Neuronal stem cell (in vitro differentiated cells): Measurements from ENCODE around the gene CNTNAP2.
A peak's percentile ranks its signal among the peaks of the same experiment; 100 is the strongest.

Experiments used
- DNase-seq: peaks from one replicate; pipeline ENCODE4 v3.0.0-alpha.2; 2013; ENCODE audit warnings: low spot score
- H2AFZ ChIP-seq: one replicate; pipeline ENCODE4 v1.6.1; 2013; ENCODE audit warnings: mild to moderate bottlenecking, low read length, inconsistent platforms
- H2AK5ac ChIP-seq: 2 replicates; pipeline ENCODE4 v1.6.1; 2013; ENCODE audit warnings: low read depth, mild to moderate bottlenecking, inconsistent platforms, low read length, moderate library complexity, mixed read lengths
- H2BK120ac ChIP-seq: 2 replicates; pipeline ENCODE4 v1.6.1; 2013; ENCODE audit warnings: low read depth, mild to moderate bottlenecking, inconsistent platforms, low read length, moderate library complexity, mixed read lengths
- H2BK12ac ChIP-seq: one replicate; pipeline ENCODE4 v1.6.1; 2013; ENCODE audit warnings: low read length, inconsistent platforms
- H2BK15ac ChIP-seq: 2 replicates; pipeline ENCODE4 v1.6.1; 2013; ENCODE audit warnings: mild to moderate bottlenecking, low read length, inconsistent platforms, mixed read lengths
- H2BK5ac ChIP-seq: one replicate; pipeline ENCODE4 v1.6.1; 2013; ENCODE audit warnings: inconsistent platforms, mild to moderate bottlenecking, low read length, moderate library complexity
- H3K14ac ChIP-seq: one replicate; pipeline ENCODE4 v1.6.1; 2013; ENCODE audit warnings: low read length, inconsistent platforms
- H3K18ac ChIP-seq: 2 replicates; pipeline ENCODE4 v1.6.1; 2013; ENCODE audit warnings: low read length, inconsistent platforms
- H3K23ac ChIP-seq: 2 replicates; pipeline ENCODE4 v1.6.1; 2013; ENCODE audit warnings: low read depth, mild to moderate bottlenecking, mixed read lengths, low read length, inconsistent platforms; ENCODE audit not compliant: poor library complexity
- H3K27ac ChIP-seq: replicated peaks from 3 replicates; pipeline ENCODE4 v1.5.1; 2013; ENCODE audit warnings: low read length, inconsistent platforms
- H3K27me3 ChIP-seq, 3 experiments: 2 replicates each; pipeline ENCODE4 v1.6.1; 2013; ENCODE audit warnings: low read length in 3 of 3, mild to moderate bottlenecking in 2 of 3, inconsistent platforms in 1 of 3, low read depth in 1 of 3, mixed read lengths in 1 of 3, moderate library complexity in 1 of 3; ENCODE audit not compliant: control insufficient read depth in 3 of 3, insufficient read depth in 3 of 3
- H3K36me3 ChIP-seq, 2 donors: replicated peaks in 1 of 2; 2 replicates each; pipeline ENCODE4 v1.6.1; 2013; ENCODE audit warnings: low read length in 2 of 2; ENCODE audit not compliant: control insufficient read depth in 2 of 2, insufficient read depth in 2 of 2
- H3K4ac ChIP-seq: 2 replicates; pipeline ENCODE4 v1.6.1; 2013; ENCODE audit warnings: inconsistent platforms, mild to moderate bottlenecking, low read length, moderate library complexity
- H3K4me1 ChIP-seq, 2 donors: 1 replicate in 1 of 2; 2 replicates in 1 of 2; pipeline ENCODE4 v1.6.1; 2013; ENCODE audit warnings: low read length in 2 of 2, low read depth in 1 of 2; ENCODE audit not compliant: control insufficient read depth in 2 of 2, insufficient read depth in 1 of 2
- H3K4me2 ChIP-seq: one replicate; pipeline ENCODE4 v1.6.1; 2013; ENCODE audit warnings: mild to moderate bottlenecking, low read length, inconsistent platforms; ENCODE audit not compliant: insufficient read depth, poor library complexity, severe bottlenecking
- H3K4me3 ChIP-seq, 2 donors: 2 replicates each; pipeline ENCODE4 v1.5.1; 2013; ENCODE audit warnings: low read length in 2 of 2, mild to moderate bottlenecking in 2 of 2, inconsistent platforms in 1 of 2, moderate library complexity in 1 of 2
- H3K79me1 ChIP-seq: one replicate; pipeline ENCODE4 v1.6.1; 2013; ENCODE audit warnings: low read depth, mild to moderate bottlenecking, inconsistent platforms, low read length, moderate library complexity
- H3K9ac ChIP-seq: one replicate; pipeline ENCODE4 v1.6.1; 2013; ENCODE audit warnings: mild to moderate bottlenecking, low read depth, low read length, inconsistent platforms; ENCODE audit not compliant: poor library complexity
- H3K9me3 ChIP-seq, 2 donors: replicated peaks in 1 of 2; 2 replicates each; pipeline versions ENCODE3 to v1.6.1; 2013; ENCODE audit warnings: low read length in 2 of 2, mild to moderate bottlenecking in 2 of 2, inconsistent platforms in 1 of 2, low read depth in 1 of 2, mixed read lengths in 1 of 2, moderate library complexity in 1 of 2; ENCODE audit not compliant: control insufficient read depth in 2 of 2, insufficient read depth in 1 of 2
- H4K8ac ChIP-seq: one replicate; pipeline ENCODE4 v1.6.1; 2013; ENCODE audit warnings: low read depth, mild to moderate bottlenecking, inconsistent platforms, low read length, moderate library complexity
- H4K91ac ChIP-seq: one replicate; pipeline ENCODE4 v1.6.1; 2013; ENCODE audit warnings: low read length, low read depth, mild to moderate bottlenecking, inconsistent platforms; ENCODE audit not compliant: poor library complexity
- WGBS, 2 donors: extraction: QIAGEN DNeasy Blood & Tissue Kit; methylation state at CpG; one replicate each; pipeline ENCODE4 v1.1.7; 2013; ENCODE audit warnings: missing lambda C conversion rate in 2 of 2, mixed read lengths in 1 of 2; ENCODE audit not compliant: insufficient read length in 2 of 2, insufficient replicate concordance in 1 of 2; ENCODE audit errors: extremely low coverage in 2 of 2; 5-methylcytosine and 5-hydroxymethylcytosine counted together

Gene CNTNAP2

GRCh38 chr7:146889806-146890555 lies 773.4 kb downstream of the CNTNAP2 start:
- no peaks in the 10 kb centered on the region for H3K9me3 ChIP-seq
- H2BK5ac ChIP-seq, result no peak overlapping the region
- no peak overlapping the region for H3K14ac ChIP-seq
- no peak overlapping the region for H4K8ac ChIP-seq
- WGBS, 2 donors, result no CpG with 5 or more reads among the region's 6 CpGs
- H3K4me2 ChIP-seq, result no peak overlapping the region
- H2AK5ac ChIP-seq, result no peak overlapping the region
- H3K23ac ChIP-seq, result no peak overlapping the region
- H2AFZ ChIP-seq, result no peak overlapping the region
- no peak overlapping the region for H3K4me3 ChIP-seq
- H3K27ac ChIP-seq, result no peak overlapping the region
- no peak overlapping the region for H3K9ac ChIP-seq
- no peak overlapping the region for H2BK120ac ChIP-seq
- H2BK12ac ChIP-seq, result no peak overlapping the region
- H3K18ac ChIP-seq, result no peak overlapping the region
- no peaks in the 10 kb centered on the region for H3K36me3 ChIP-seq
- H2BK15ac ChIP-seq, result no peak overlapping the region
- H3K4ac ChIP-seq, result no peak overlapping the region
- H3K4me1 ChIP-seq, result peaks cover 0 to 3% of the 10 kb centered on the region in 2 donors
- DNase-seq, result no peak
- no peak overlapping the region for H4K91ac ChIP-seq
- no peaks in the 10 kb centered on the region for H3K27me3 ChIP-seq
- H3K79me1 ChIP-seq, result no peaks in the 10 kb centered on the region

GRCh38 chr7:146892151-146892550 lies 775.5 kb downstream of the CNTNAP2 start:
- no peak overlapping the region for H4K8ac ChIP-seq
- H3K4me3 ChIP-seq, result no peak overlapping the region
- no peaks in the 10 kb centered on the region for H3K36me3 ChIP-seq
- no peak overlapping the region for H3K27ac ChIP-seq
- H3K9ac ChIP-seq, result no peak overlapping the region
- H2AFZ ChIP-seq, result no peak overlapping the region
- H3K18ac ChIP-seq, result no peak overlapping the region
- H2BK15ac ChIP-seq, result no peak overlapping the region
- H2BK12ac ChIP-seq, result no peak overlapping the region
- peak; percentile 5 for DNase-seq
- no peak overlapping the region for H3K14ac ChIP-seq
- no peak overlapping the region for H3K4me2 ChIP-seq
- WGBS, 2 donors, result no CpG with 5 or more reads among the region's 2 CpGs
- H3K79me1 ChIP-seq, result no peaks in the 10 kb centered on the region
- no peak overlapping the region for H3K4ac ChIP-seq
- H3K9me3 ChIP-seq, result no peaks in the 10 kb centered on the region
- no peak overlapping the region for H3K23ac ChIP-seq
- no peak overlapping the region for H4K91ac ChIP-seq
- H3K27me3 ChIP-seq, result no peaks in the 10 kb centered on the region
- H2BK120ac ChIP-seq, result no peak overlapping the region
- no peak overlapping the region for H2AK5ac ChIP-seq
- peaks cover 0 to 3% of the 10 kb centered on the region in 2 donors for H3K4me1 ChIP-seq
- H2BK5ac ChIP-seq, result no peak overlapping the region

- 73 to 83% methylated on average over 2 of the region's 3 CpGs for WGBS, 2 donors
- H2BK12ac ChIP-seq, result no peak overlapping the region
- H2BK15ac ChIP-seq, result no peak overlapping the region
- no peaks in the 10 kb centered on the region for H3K79me1 ChIP-seq
- no peak overlapping the region for H3K18ac ChIP-seq
- H4K8ac ChIP-seq, result no peak overlapping the region
- DNase-seq, result no peak
- no peak overlapping the region for H3K4ac ChIP-seq
- H3K9ac ChIP-seq, result no peak overlapping the region
- no peak overlapping the region for H4K91ac ChIP-seq
- H3K4me1 ChIP-seq, result peaks cover 0 to 3% of the 10 kb centered on the region in 2 donors
- H3K27me3 ChIP-seq, result no peaks in the 10 kb centered on the region
- H3K27ac ChIP-seq, result no peak overlapping the region
- H3K4me2 ChIP-seq, result no peak overlapping the region
- no peak overlapping the region for H2BK5ac ChIP-seq
- H2AK5ac ChIP-seq, result no peak overlapping the region
- no peak overlapping the region for H2AFZ ChIP-seq
- no peaks in the 10 kb centered on the region for H3K36me3 ChIP-seq
- no peak overlapping the region for H2BK120ac ChIP-seq
- H3K9me3 ChIP-seq, result no peaks in the 10 kb centered on the region
- H3K14ac ChIP-seq, result no peak overlapping the region
- no peak overlapping the region for H3K23ac ChIP-seq
- H3K4me3 ChIP-seq, result no peak overlapping the region
Measured at GRCh38 chr7:146894927-146895326, 778.3 kb downstream of the CNTNAP2 start.

- Histone ChIP-seq H3K4me1 (no peaks in the 10 kb centered on the region), H4K8ac (no peak overlapping the region), H4K91ac (no peak overlapping the region)
Measured at GRCh38 chr7:146902266-146902665, 785.7 kb downstream of the CNTNAP2 start.

More at GRCh38 chr7:146902266-146902665, 785.7 kb downstream of the CNTNAP2 start:
- no CpG with 5 or more reads among the region's 1 CpG for WGBS, 2 donors
- no peaks in the 10 kb centered on the region for H3K36me3 ChIP-seq
- no peak overlapping the region for H2AFZ ChIP-seq
- H3K9ac ChIP-seq, result no peak overlapping the region
- H2AK5ac ChIP-seq, result no peak overlapping the region
- no peak overlapping the region for H3K4ac ChIP-seq
- H2BK15ac ChIP-seq, result no peak overlapping the region
- no peak overlapping the region for H3K18ac ChIP-seq
- no peaks in the 10 kb centered on the region for H3K27me3 ChIP-seq
- DNase-seq, result no peak
- no peak overlapping the region for H3K27ac ChIP-seq
- no peak overlapping the region for H2BK5ac ChIP-seq
- H2BK12ac ChIP-seq, result no peak overlapping the region
- H3K4me3 ChIP-seq, result no peak overlapping the region
- no peak overlapping the region for H3K23ac ChIP-seq
- no peak overlapping the region for H3K4me2 ChIP-seq
- H3K14ac ChIP-seq, result no peak overlapping the region
- H3K9me3 ChIP-seq, result no peaks in the 10 kb centered on the region
- H2BK120ac ChIP-seq, result no peak overlapping the region
- no peaks in the 10 kb centered on the region for H3K79me1 ChIP-seq
